H9 (cell line): ENCODE measurements around the gene LDLRAD4. TPM values are rescaled to one million over a fixed set of nuclear protein-coding genes. Genes with fewer than 3 reads are reported as not detected.

Experiments used
- DNase-seq: peaks from one replicate; pipeline ENCODE4 v3.0.0-alpha.2; 2017
- H2AFZ ChIP-seq: one replicate; pipeline ENCODE4 v1.6.1; 2013; ENCODE audit warnings: mild to moderate bottlenecking, low read length, control low read depth, moderate library complexity
- H2AK5ac ChIP-seq: 2 replicates; pipeline ENCODE4 v1.6.1; 2013; ENCODE audit warnings: low read length, control low read depth, mixed read lengths; ENCODE audit not compliant: insufficient read length
- H2BK120ac ChIP-seq: one replicate; pipeline ENCODE4 v1.6.1; 2013; ENCODE audit warnings: low read depth, mild to moderate bottlenecking, low read length, control low read depth, inconsistent platforms; ENCODE audit not compliant: poor library complexity, severe bottlenecking
- H2BK12ac ChIP-seq: 2 replicates; pipeline ENCODE4 v1.6.1; 2013; ENCODE audit warnings: low read length, control low read depth, mixed read lengths, low read depth; ENCODE audit not compliant: insufficient read length
- H2BK15ac ChIP-seq: 2 replicates; pipeline ENCODE4 v1.6.1; 2013; ENCODE audit warnings: low read depth, low read length, control low read depth
- H2BK20ac ChIP-seq: one replicate; pipeline ENCODE4 v1.6.1; 2013; ENCODE audit warnings: low read depth, mild to moderate bottlenecking, low read length, control low read depth, inconsistent platforms; ENCODE audit not compliant: poor library complexity, severe bottlenecking
- H2BK5ac ChIP-seq: 2 replicates; pipeline ENCODE4 v1.6.1; 2013; ENCODE audit warnings: low read length, control low read depth, mixed read lengths; ENCODE audit not compliant: insufficient read length
- H3K14ac ChIP-seq: 2 replicates; pipeline ENCODE4 v1.6.1; 2013; ENCODE audit warnings: low read length, control low read depth; ENCODE audit not compliant: insufficient read depth
- H3K18ac ChIP-seq: 2 replicates; pipeline ENCODE4 v1.6.1; 2013; ENCODE audit warnings: low read depth, mild to moderate bottlenecking, mixed read lengths, low read length, control low read depth; ENCODE audit not compliant: insufficient read length
- H3K23ac ChIP-seq: 2 replicates; pipeline ENCODE4 v1.6.1; 2013; ENCODE audit warnings: low read length, control low read depth, mixed read lengths, low read depth; ENCODE audit not compliant: insufficient read length
- H3K23me2 ChIP-seq: 2 replicates; pipeline ENCODE4 v1.6.1; 2013; ENCODE audit warnings: low read depth, mild to moderate bottlenecking, mixed read lengths, low read length, control low read depth; ENCODE audit not compliant: insufficient read length, poor library complexity, severe bottlenecking
- H3K27ac ChIP-seq: 2 replicates; pipeline ENCODE4 v1.5.1; 2013; ENCODE audit warnings: low read length, control low read depth, mixed read lengths, low read depth; ENCODE audit not compliant: insufficient read length
- H3K27me3 ChIP-seq: 2 replicates; pipeline ENCODE4 v1.6.1; 2013; ENCODE audit warnings: low read length, control low read depth, inconsistent platforms; ENCODE audit not compliant: insufficient read depth
- H3K4ac ChIP-seq: 2 replicates; pipeline ENCODE4 v1.6.1; 2013; ENCODE audit warnings: low read depth, mild to moderate bottlenecking, control low read depth, inconsistent platforms, low read length, moderate library complexity
- H3K4me1 ChIP-seq: 2 replicates; pipeline ENCODE4 v1.6.1; 2013; ENCODE audit warnings: low read length, control low read depth, inconsistent platforms; ENCODE audit not compliant: insufficient read depth
- H3K4me2 ChIP-seq: 2 replicates; pipeline ENCODE4 v1.6.1; 2013; ENCODE audit warnings: low read length, control low read depth, mixed read lengths; ENCODE audit not compliant: insufficient read length, insufficient read depth
- H3K56ac ChIP-seq: 2 replicates; pipeline ENCODE4 v1.6.1; 2013; ENCODE audit warnings: low read depth, mild to moderate bottlenecking, mixed read lengths, low read length, control low read depth; ENCODE audit not compliant: insufficient read length
- H3K79me1 ChIP-seq: 2 replicates; pipeline ENCODE4 v1.6.1; 2013; ENCODE audit warnings: low read depth, mild to moderate bottlenecking, moderate library complexity, low read length, control low read depth, inconsistent platforms; ENCODE audit not compliant: insufficient read depth, poor library complexity, severe bottlenecking
- H3K79me2 ChIP-seq: 2 replicates; pipeline ENCODE4 v1.6.1; 2013; ENCODE audit warnings: low read length, control low read depth, inconsistent platforms; ENCODE audit not compliant: insufficient read depth
- H3K9ac ChIP-seq: 2 replicates; pipeline ENCODE4 v1.6.1; 2013; ENCODE audit warnings: low read length, control low read depth, mixed read lengths; ENCODE audit not compliant: insufficient read length; ENCODE audit errors: extremely low read depth
- H3K9me3 ChIP-seq: one replicate; pipeline ENCODE4 v1.6.1; 2013; ENCODE audit warnings: low read depth, low read length, inconsistent platforms; ENCODE audit not compliant: control insufficient read depth
- H3T11ph ChIP-seq: one replicate; pipeline ENCODE4 v1.6.1; 2013; ENCODE audit warnings: mild to moderate bottlenecking, low read length, control low read depth, inconsistent platforms
- H4K20me1 ChIP-seq: one replicate; pipeline ENCODE4 v1.6.1; 2013; ENCODE audit not compliant: control insufficient read depth, insufficient read length, insufficient read depth
- H4K5ac ChIP-seq: 2 replicates; pipeline ENCODE4 v1.6.1; 2013; ENCODE audit warnings: low read depth, mild to moderate bottlenecking, mixed read lengths, low read length, control low read depth; ENCODE audit not compliant: insufficient read length
- H4K8ac ChIP-seq: replicated peaks from 2 replicates; pipeline ENCODE4 v1.6.1; 2013; ENCODE audit warnings: low read length, control low read depth, mixed read lengths, low read depth; ENCODE audit not compliant: insufficient read length
- H4K91ac ChIP-seq: 2 replicates; pipeline ENCODE4 v1.6.1; 2013; ENCODE audit warnings: low read depth, mild to moderate bottlenecking, moderate library complexity, mixed read lengths, low read length, control low read depth; ENCODE audit not compliant: insufficient read length
- H3K27ac Mint-ChIP-seq, 3 experiments: 2 replicates in 2 of 3; 3 replicates in 1 of 3; pipeline ENCODE4 v1.8.0; 2020 to 2021; ENCODE audit warnings: mixed read lengths in 3 of 3, mild to moderate bottlenecking in 1 of 3, moderate library complexity in 1 of 3
- H3K27me3 Mint-ChIP-seq: 2 replicates; pipeline ENCODE4 v1.8.0; 2021; ENCODE audit warnings: low read depth, mild to moderate bottlenecking, moderate library complexity, mixed read lengths
- H3K36me3 Mint-ChIP-seq, 3 experiments: 2 replicates in 2 of 3; 3 replicates in 1 of 3; pipeline ENCODE4 v1.8.0; 2020 to 2021; ENCODE audit warnings: low read depth in 3 of 3, mixed read lengths in 3 of 3; ENCODE audit not compliant: insufficient read depth in 1 of 3
- H3K4me1 Mint-ChIP-seq, 2 experiments: 2 replicates each; pipeline ENCODE4 v1.8.0; 2020; ENCODE audit warnings: mixed read lengths in 2 of 2
- H3K4me3 Mint-ChIP-seq, 2 experiments: 2 replicates in 1 of 2; 3 replicates in 1 of 2; pipeline ENCODE4 v1.8.0; 2020 to 2021; ENCODE audit warnings: mild to moderate bottlenecking in 2 of 2, mixed read lengths in 2 of 2, moderate library complexity in 1 of 2
- H3K9me3 Mint-ChIP-seq, 2 experiments: 2 replicates in 1 of 2; 3 replicates in 1 of 2; pipeline ENCODE4 v1.8.0; 2020; ENCODE audit warnings: mild to moderate bottlenecking in 2 of 2, mixed read lengths in 2 of 2, moderate library complexity in 1 of 2
- WGBS: extraction: QIAGEN DNeasy Blood & Tissue Kit; methylation state at CpG from one replicate; pipeline ENCODE4 v1.1.7; 2013; ENCODE audit warnings: missing lambda C conversion rate, low lambda C conversion rate, mixed read lengths; ENCODE audit not compliant: insufficient read length; ENCODE audit errors: extremely low coverage; 5-methylcytosine and 5-hydroxymethylcytosine counted together
- total RNA-seq: library from RNA; stranded (reverse); gene quantifications from 2 replicates; pipeline ENCODE4 v1.2.1, GENCODE V29; 2021
- TF ChIP-seq, protein P1 (sequence below): fragments of 200-600 bp; sonication (generic); conservative IDR thresholded peaks from 3 replicates; pipeline ENCODE4 v1.8.0; 2021; ENCODE audit warnings: antibody characterized with exemption, mild to moderate bottlenecking

The LDLRAD4 gene
- total RNA-seq, 1 experiment from 2014 or later: 3.9 TPM

DNA sequence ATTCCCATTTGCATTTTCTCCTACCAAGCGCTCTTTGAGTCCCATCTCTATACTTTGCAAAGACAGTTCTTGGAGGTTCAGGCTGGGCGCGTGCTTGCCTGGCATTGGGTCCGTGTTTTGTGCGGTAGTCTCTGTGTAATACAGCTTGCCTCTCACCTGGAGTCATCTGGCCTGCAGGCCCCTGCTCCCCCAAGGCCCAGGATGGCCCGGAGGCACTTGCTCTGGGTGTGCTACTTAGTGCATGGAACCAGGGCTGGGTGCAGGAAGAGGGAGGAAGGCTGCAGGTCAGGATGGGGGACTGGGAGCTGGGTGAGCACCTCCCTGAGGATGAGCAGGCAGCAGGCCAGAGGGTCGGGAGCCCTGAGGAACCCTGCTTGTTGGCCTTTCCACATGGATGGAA is 220.9 kb downstream of the LDLRAD4 start:
- no peak overlapping the region for H3K18ac ChIP-seq
- no peak overlapping the region for H3K23ac ChIP-seq
- no peaks in the 10 kb centered on the region for H3K27me3 ChIP-seq
- H4K20me1 ChIP-seq: peaks cover 2% of the 10 kb centered on the region
- Mint-ChIP-seq H3K36me3 (no peaks in the 10 kb centered on the region), H3K9me3 (no peaks in the 10 kb centered on the region), H3K4me1 (peaks cover 21 to 27% of the 10 kb centered on the region in 2 experiments), H3K4me3 (no peak overlapping the region), H3K27me3 (peaks cover 4% of the 10 kb centered on the region), H3K27ac (no peak overlapping the region; a peak in 1 of 7 replicates)
- no peaks in the 10 kb centered on the region for H3K4me1 ChIP-seq
- H3K56ac ChIP-seq: no peak overlapping the region
- no peak overlapping the region for H2BK15ac ChIP-seq
- no peaks in the 10 kb centered on the region for H3K79me1 ChIP-seq
- H2AK5ac ChIP-seq: no peak overlapping the region
- no peak overlapping the region for H3K9ac ChIP-seq
- no peaks in the 10 kb centered on the region for H3K9me3 ChIP-seq
- no peak overlapping the region for H2BK120ac ChIP-seq
- no peak overlapping the region for H3K14ac ChIP-seq
- no peak overlapping the region for H4K8ac ChIP-seq
- no peak overlapping the region for H3K27ac ChIP-seq
- H3K4me2 ChIP-seq: no peak overlapping the region
- no peak overlapping the region for H2AFZ ChIP-seq
- H4K5ac ChIP-seq: no peak overlapping the region
- no peak overlapping the region for H3K4ac ChIP-seq
- H3T11ph ChIP-seq: no peak overlapping the region
- TF ChIP-seq, protein P1, sequence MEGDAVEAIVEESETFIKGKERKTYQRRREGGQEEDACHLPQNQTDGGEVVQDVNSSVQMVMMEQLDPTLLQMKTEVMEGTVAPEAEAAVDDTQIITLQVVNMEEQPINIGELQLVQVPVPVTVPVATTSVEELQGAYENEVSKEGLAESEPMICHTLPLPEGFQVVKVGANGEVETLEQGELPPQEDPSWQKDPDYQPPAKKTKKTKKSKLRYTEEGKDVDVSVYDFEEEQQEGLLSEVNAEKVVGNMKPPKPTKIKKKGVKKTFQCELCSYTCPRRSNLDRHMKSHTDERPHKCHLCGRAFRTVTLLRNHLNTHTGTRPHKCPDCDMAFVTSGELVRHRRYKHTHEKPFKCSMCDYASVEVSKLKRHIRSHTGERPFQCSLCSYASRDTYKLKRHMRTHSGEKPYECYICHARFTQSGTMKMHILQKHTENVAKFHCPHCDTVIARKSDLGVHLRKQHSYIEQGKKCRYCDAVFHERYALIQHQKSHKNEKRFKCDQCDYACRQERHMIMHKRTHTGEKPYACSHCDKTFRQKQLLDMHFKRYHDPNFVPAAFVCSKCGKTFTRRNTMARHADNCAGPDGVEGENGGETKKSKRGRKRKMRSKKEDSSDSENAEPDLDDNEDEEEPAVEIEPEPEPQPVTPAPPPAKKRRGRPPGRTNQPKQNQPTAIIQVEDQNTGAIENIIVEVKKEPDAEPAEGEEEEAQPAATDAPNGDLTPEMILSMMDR: no peak
- no CpG with 5 or more reads among the region's 7 CpGs for WGBS
- DNase-seq: no peak
- no peak overlapping the region for H2BK5ac ChIP-seq
- no peaks in the 10 kb centered on the region for H3K23me2 ChIP-seq
- H2BK12ac ChIP-seq: no peak overlapping the region
- no peak overlapping the region for H4K91ac ChIP-seq
- no peak overlapping the region for H2BK20ac ChIP-seq
- H3K79me2 ChIP-seq: no peaks in the 10 kb centered on the region
